Measurements from ENCODE around the gene COLEC12.
A peak's percentile ranks its signal among the peaks of the same experiment; 100 is the strongest.

Gene COLEC12

GRCh38 chr18:475202-476031 is 25.1 kb downstream of the COLEC12 start:
- peak; percentile 71 for DNase-seq (ENCODE audit: low read depth)

GRCh38 chr18:474416-474815 is 26.1 kb downstream of the COLEC12 start:
- no peak for DNase-seq (ENCODE audit: low read depth)

- no peak for DNase-seq (ENCODE audit: low read depth)
Observed at GRCh38 chr18:473802-474201, 26.7 kb downstream of the COLEC12 start.

GRCh38 chr18:471716-472115 is 28.8 kb downstream of the COLEC12 start:
- no peak for DNase-seq (ENCODE audit: low read depth)

- DNase-seq (ENCODE audit: low read depth) = peak; percentile 53
Observed at GRCh38 chr18:470661-471501, 29.6 kb downstream of the COLEC12 start.

- DNase-seq (ENCODE audit: low read depth) = no peak
Observed at GRCh38 chr18:468955-469790, 31.3 kb downstream of the COLEC12 start.

- DNase-seq (ENCODE audit: low read depth) = no peak
Observed at GRCh38 chr18:463827-464541, 36.5 kb downstream of the COLEC12 start.

- no peak for DNase-seq (ENCODE audit: low read depth)
Observed at GRCh38 chr18:463403-463802, 37.1 kb downstream of the COLEC12 start.

- DNase-seq (ENCODE audit: low read depth) = no peak
Observed at GRCh38 chr18:461762-462161, 38.7 kb downstream of the COLEC12 start.

- DNase-seq (ENCODE audit: low read depth) = no peak
Observed at GRCh38 chr18:460791-461190, 39.7 kb downstream of the COLEC12 start.

- DNase-seq (ENCODE audit: low read depth) = no peak
Observed at GRCh38 chr18:459814-460593, 40.5 kb downstream of the COLEC12 start.

- no peak for DNase-seq (ENCODE audit: low read depth)
Observed at GRCh38 chr18:457521-458412, 42.7 kb downstream of the COLEC12 start.

- no peak for DNase-seq (ENCODE audit: low read depth)
Observed at GRCh38 chr18:457140-457519, 43.4 kb downstream of the COLEC12 start.

GRCh38 chr18:456361-457139 is 44.0 kb downstream of the COLEC12 start:
- DNase-seq (ENCODE audit: low read depth) = no peak

GRCh38 chr18:453400-453799 is 47.1 kb downstream of the COLEC12 start:
- no peak for DNase-seq (ENCODE audit: low read depth)

GRCh38 chr18:452816-453215 is 47.7 kb downstream of the COLEC12 start:
- no peak for DNase-seq (ENCODE audit: low read depth)

GRCh38 chr18:449374-449773 is 51.1 kb downstream of the COLEC12 start:
- no peak for DNase-seq (ENCODE audit: low read depth)

GRCh38 chr18:448116-448790 is 52.2 kb downstream of the COLEC12 start:
- DNase-seq (ENCODE audit: low read depth) = no peak
